Measurements from ENCODE around the gene POLR1G. TPM values are rescaled to one million over a fixed set of nuclear protein-coding genes. Genes with fewer than 3 reads are reported as not detected.

The POLR1G gene
- total RNA-seq, 1 experiment from 2014 or later, result 43.4 TPM

- Histone ChIP-seq H3K79me1 (ENCODE audit: insufficient read depth, low read depth, low read length, poor library complexity, severe bottlenecking) (no peaks in the 10 kb centered on the region), H4K20me1 (ENCODE audit: control insufficient read depth, insufficient read depth, insufficient read length) (no peaks in the 10 kb centered on the region), H2BK20ac (ENCODE audit: low read depth, low read length, poor library complexity, severe bottlenecking) (no peak overlapping the region), H3K18ac (ENCODE audit: insufficient read length, low read depth, low read length) (no peak overlapping the region), H3K27ac (ENCODE audit: insufficient read length, low read depth, low read length) (no peak overlapping the region), H3T11ph (ENCODE audit: low read length) (no peak overlapping the region), H4K91ac (ENCODE audit: insufficient read length, low read depth, low read length) (no peak overlapping the region), H3K23me2 (ENCODE audit: insufficient read length, low read depth, low read length, poor library complexity, severe bottlenecking) (no peaks in the 10 kb centered on the region), H3K56ac (ENCODE audit: insufficient read length, low read depth, low read length) (no peak overlapping the region), H2AK5ac (ENCODE audit: insufficient read length, low read length) (no peak overlapping the region), H3K9me3 (ENCODE audit: control insufficient read depth, low read depth, low read length) (no peaks in the 10 kb centered on the region), H3K14ac (ENCODE audit: insufficient read depth, low read length) (no peak overlapping the region), H3K4me1 (ENCODE audit: insufficient read depth, low read length) (no peaks in the 10 kb centered on the region), H2BK5ac (ENCODE audit: insufficient read length, low read length) (no peak overlapping the region), H4K5ac (ENCODE audit: insufficient read length, low read depth, low read length) (no peak overlapping the region), H2BK120ac (ENCODE audit: low read depth, low read length, poor library complexity, severe bottlenecking) (no peak overlapping the region), H2AFZ (ENCODE audit: low read length) (no peak overlapping the region), H3K4ac (ENCODE audit: low read depth, low read length) (no peak overlapping the region), H2BK12ac (ENCODE audit: insufficient read length, low read depth, low read length) (no peak overlapping the region), H2BK15ac (ENCODE audit: low read depth, low read length) (no peak overlapping the region), H3K9ac (ENCODE audit: extremely low read depth, insufficient read length, low read length) (no peak overlapping the region), H3K79me2 (ENCODE audit: insufficient read depth, low read length) (no peaks in the 10 kb centered on the region), H4K8ac (replicated peaks; ENCODE audit: insufficient read length, low read depth, low read length) (no peak overlapping the region), H3K27me3 (ENCODE audit: insufficient read depth, low read length) (no peaks in the 10 kb centered on the region), H3K23ac (ENCODE audit: insufficient read length, low read depth, low read length) (no peak overlapping the region), H3K4me2 (ENCODE audit: insufficient read depth, insufficient read length, low read length) (no peak overlapping the region)
- no peak for DNase-seq
- H3K36me3 Mint-ChIP-seq (ENCODE audit: insufficient read depth in 1 of 3, low read depth in 3 of 3), result peaks cover 39 to 69% (median 64%) of the 10 kb centered on the region in 3 experiments
- no peak overlapping the region for H3K27ac Mint-ChIP-seq
- TF ChIP-seq, protein P1, sequence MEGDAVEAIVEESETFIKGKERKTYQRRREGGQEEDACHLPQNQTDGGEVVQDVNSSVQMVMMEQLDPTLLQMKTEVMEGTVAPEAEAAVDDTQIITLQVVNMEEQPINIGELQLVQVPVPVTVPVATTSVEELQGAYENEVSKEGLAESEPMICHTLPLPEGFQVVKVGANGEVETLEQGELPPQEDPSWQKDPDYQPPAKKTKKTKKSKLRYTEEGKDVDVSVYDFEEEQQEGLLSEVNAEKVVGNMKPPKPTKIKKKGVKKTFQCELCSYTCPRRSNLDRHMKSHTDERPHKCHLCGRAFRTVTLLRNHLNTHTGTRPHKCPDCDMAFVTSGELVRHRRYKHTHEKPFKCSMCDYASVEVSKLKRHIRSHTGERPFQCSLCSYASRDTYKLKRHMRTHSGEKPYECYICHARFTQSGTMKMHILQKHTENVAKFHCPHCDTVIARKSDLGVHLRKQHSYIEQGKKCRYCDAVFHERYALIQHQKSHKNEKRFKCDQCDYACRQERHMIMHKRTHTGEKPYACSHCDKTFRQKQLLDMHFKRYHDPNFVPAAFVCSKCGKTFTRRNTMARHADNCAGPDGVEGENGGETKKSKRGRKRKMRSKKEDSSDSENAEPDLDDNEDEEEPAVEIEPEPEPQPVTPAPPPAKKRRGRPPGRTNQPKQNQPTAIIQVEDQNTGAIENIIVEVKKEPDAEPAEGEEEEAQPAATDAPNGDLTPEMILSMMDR (conservative IDR thresholded peaks at IDR 0.05), result no peak
- H3K4me3 Mint-ChIP-seq, result no peak overlapping the region
- no peaks in the 10 kb centered on the region; the same call in 1 of the 2 replicates for H3K27me3 Mint-ChIP-seq (ENCODE audit: low read depth)
- no peaks in the 10 kb centered on the region for H3K9me3 Mint-ChIP-seq
- no CpG with 5 or more reads among the region's 16 CpGs for WGBS (ENCODE audit: extremely low coverage, insufficient read length, low lambda C conversion rate)
- H3K4me1 Mint-ChIP-seq, result no peaks in the 10 kb centered on the region
These were observed 44.2 kb upstream of the POLR1G start for GRCh38 chr19:45362291-45362690.
